Measurements from ENCODE around the gene MS4A10. TPM values are rescaled to one million over a fixed set of nuclear protein-coding genes. Genes with fewer than 3 reads are reported as not detected.

Gene MS4A10
- total and polyA plus RNA-seq, 9 of the 15 experiments (the other 6 are each of a cell fraction or from before 2014, with no cell fraction given): not detected

DNA sequence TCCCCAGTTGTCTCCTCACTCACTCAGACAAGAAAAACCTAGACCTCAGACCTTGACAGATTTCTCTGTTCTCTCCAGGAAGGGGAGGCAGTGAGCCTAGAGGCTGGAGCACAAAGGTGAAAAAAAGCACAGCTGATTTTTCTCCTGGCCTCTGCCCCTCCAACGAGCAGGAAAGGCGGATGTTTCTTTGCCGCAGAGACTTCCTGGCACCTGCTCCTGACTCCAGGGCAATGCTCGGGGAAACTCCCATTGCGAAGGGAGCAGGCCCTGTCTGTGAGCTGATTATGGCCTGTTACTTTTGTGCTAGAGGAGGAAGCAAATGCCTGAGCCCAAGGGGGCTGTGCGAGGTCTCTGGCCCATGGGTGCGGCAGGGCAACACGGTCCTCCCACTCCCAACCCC lies 25.4 kb downstream of the MS4A10 start (continued):
- TF ChIP-seq, protein P1, sequence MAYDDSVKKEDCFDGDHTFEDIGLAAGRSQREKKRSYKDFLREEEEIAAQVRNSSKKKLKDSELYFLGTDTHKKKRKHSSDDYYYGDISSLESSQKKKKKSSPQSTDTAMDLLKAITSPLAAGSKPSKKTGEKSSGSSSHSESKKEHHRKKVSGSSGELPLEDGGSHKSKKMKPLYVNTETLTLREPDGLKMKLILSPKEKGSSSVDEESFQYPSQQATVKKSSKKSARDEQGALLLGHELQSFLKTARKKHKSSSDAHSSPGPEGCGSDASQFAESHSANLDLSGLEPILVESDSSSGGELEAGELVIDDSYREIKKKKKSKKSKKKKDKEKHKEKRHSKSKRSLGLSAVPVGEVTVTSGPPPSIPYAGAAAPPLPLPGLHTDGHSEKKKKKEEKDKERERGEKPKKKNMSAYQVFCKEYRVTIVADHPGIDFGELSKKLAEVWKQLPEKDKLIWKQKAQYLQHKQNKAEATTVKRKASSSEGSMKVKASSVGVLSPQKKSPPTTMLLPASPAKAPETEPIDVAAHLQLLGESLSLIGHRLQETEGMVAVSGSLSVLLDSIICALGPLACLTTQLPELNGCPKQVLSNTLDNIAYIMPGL (CRISPR knock-in tag; IDR thresholded peaks at IDR 0.05): no peak
- no peak for TF ChIP-seq ETV1 (tag; conservative IDR thresholded peaks at IDR 0.05; ENCODE audit: low read depth)

DNA sequence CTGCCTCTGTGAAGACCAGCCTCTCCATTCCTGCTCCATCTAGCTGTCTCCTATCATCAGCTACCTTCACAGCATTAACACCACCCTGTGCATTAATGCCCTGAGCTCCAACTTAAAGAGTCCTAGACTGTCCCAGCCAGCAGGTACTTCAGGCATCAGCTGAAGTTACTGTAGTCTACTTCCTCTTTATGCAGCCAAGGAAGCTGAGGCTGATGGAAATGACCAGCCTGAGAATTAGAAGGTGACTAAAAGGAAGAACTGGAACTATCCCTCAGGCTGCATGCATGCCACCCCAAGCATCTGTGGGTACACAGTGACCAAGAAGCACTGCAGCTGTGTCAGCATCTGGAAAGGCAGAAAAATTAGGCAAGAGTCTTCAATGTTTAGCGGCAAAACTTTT lies 28.2 kb downstream of the MS4A10 start:
- POLR2A ChIA-PET: no interaction called here
- in situ Hi-C loops (cut with MboI) (no loop called here), intact Hi-C loops (cut with micrococcal nuclease) (no loop called here)
- FAIRE-seq: no peak
- H3K27me3 ChIP-seq (ENCODE audit: control insufficient read depth in 2 of 2, insufficient read depth in 2 of 2, low read length in 2 of 2): peaks cover 28 to 43% of the 10 kb centered on the region in 2 experiments; a peak in 4 of 5 replicates
- CTCF ChIA-PET (ENCODE audit: low intra/inter-chr PET ratio): no interaction called here
- H3K4me3 ChIP-seq: no peak overlapping the region
- no peak for ATAC-seq
- no peak overlapping the region for H3K27ac ChIP-seq (ENCODE audit: extremely low read depth, low read depth, low read length)
- H3K9me1 ChIP-seq (ENCODE audit: control insufficient read depth, insufficient read depth, low read length): no peaks in the 10 kb centered on the region
- no peak overlapping the region for H2AFZ ChIP-seq (ENCODE audit: low read depth, low read length)
- 0% methylated on average over 1 of the region's 1 CpG for WGBS (ENCODE audit: insufficient coverage, low coverage, missing lambda C conversion rate)
- no peak overlapping the region for H3K4me2 ChIP-seq (ENCODE audit: insufficient read depth, low read length)
- H3K79me2 ChIP-seq (ENCODE audit: control insufficient read depth, insufficient read depth, low read length): no peaks in the 10 kb centered on the region
- no peaks in the 10 kb centered on the region; the same call in 1 of the 2 replicates for H3K9me3 ChIP-seq (replicated peaks; ENCODE audit: control insufficient read depth, insufficient read depth, low read depth, low read length)
- H3K9ac ChIP-seq (ENCODE audit: insufficient read depth in 1 of 2, low read depth in 2 of 2, low read length in 2 of 2): no peak overlapping the region
- DNase-seq (ENCODE audit: extremely low read depth in 1 of 4, low spot score in 3 of 4): no peak
- H3K36me3 ChIP-seq (ENCODE audit: control insufficient read depth, insufficient read depth, low read length): no peaks in the 10 kb centered on the region
- H3K4me1 ChIP-seq (replicated peaks in 1 of 2; ENCODE audit: control insufficient read depth in 2 of 2, insufficient read depth in 2 of 2, low read length in 2 of 2): no peaks in the 10 kb centered on the region
- H4K20me1 ChIP-seq (replicated peaks; ENCODE audit: control insufficient read depth, insufficient read depth, low read length): peaks cover 7% of the 10 kb centered on the region; the same call in 1 of the 2 replicates
- no TSS peak for BruUV-seq (replicated peaks)
- no peak for TF ChIP-seq NCOA1 (IDR thresholded peaks at IDR 0.05; ENCODE audit: low read depth)
- no peak for TF ChIP-seq MAFF (IDR thresholded peaks at IDR 0.05; ENCODE audit: low read length)
- TF ChIP-seq, protein P2, sequence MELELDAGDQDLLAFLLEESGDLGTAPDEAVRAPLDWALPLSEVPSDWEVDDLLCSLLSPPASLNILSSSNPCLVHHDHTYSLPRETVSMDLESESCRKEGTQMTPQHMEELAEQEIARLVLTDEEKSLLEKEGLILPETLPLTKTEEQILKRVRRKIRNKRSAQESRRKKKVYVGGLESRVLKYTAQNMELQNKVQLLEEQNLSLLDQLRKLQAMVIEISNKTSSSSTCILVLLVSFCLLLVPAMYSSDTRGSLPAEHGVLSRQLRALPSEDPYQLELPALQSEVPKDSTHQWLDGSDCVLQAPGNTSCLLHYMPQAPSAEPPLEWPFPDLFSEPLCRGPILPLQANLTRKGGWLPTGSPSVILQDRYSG (tag; conservative IDR thresholded peaks at IDR 0.05; ENCODE audit: low read depth): no peak
- no peak for TF ChIP-seq EP300 (IDR thresholded peaks at IDR 0.05; ENCODE audit: low read length)
- TF ChIP-seq, protein P3, sequence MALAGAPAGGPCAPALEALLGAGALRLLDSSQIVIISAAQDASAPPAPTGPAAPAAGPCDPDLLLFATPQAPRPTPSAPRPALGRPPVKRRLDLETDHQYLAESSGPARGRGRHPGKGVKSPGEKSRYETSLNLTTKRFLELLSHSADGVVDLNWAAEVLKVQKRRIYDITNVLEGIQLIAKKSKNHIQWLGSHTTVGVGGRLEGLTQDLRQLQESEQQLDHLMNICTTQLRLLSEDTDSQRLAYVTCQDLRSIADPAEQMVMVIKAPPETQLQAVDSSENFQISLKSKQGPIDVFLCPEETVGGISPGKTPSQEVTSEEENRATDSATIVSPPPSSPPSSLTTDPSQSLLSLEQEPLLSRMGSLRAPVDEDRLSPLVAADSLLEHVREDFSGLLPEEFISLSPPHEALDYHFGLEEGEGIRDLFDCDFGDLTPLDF (CRISPR knock-in tag; IDR thresholded peaks at IDR 0.05): no peak
- TF ChIP-seq EWSR1 (IDR thresholded peaks at IDR 0.05; ENCODE audit: borderline replicate concordance, low read depth, partially characterized antibody): no peak
- TF ChIP-seq TRIM24 (IDR thresholded peaks at IDR 0.05): no peak
- TF ChIP-seq, protein P4, sequence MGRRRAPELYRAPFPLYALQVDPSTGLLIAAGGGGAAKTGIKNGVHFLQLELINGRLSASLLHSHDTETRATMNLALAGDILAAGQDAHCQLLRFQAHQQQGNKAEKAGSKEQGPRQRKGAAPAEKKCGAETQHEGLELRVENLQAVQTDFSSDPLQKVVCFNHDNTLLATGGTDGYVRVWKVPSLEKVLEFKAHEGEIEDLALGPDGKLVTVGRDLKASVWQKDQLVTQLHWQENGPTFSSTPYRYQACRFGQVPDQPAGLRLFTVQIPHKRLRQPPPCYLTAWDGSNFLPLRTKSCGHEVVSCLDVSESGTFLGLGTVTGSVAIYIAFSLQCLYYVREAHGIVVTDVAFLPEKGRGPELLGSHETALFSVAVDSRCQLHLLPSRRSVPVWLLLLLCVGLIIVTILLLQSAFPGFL (CRISPR knock-in tag; IDR thresholded peaks at IDR 0.05): no peak
- TF ChIP-seq POU5F1 (IDR thresholded peaks at IDR 0.05; ENCODE audit: borderline replicate concordance, low read depth, low read length, partially characterized antibody): no peak
